Amygdala (tissue), 56 donors: ENCODE measurements around the gene WASL.
"Not testable (repeated sequence)": the region's sequence is repeated elsewhere in the genome, so short reads cannot be mapped to it uniquely, and the experiment has no call there.

ENCODE experiments used
- DNase-seq, 56 donors: peaks; one replicate each; lab custom pipeline; 2025; lab: John Stamatoyannopoulos, UW

WASL gene

GRCh38 chr7:123635551-123636359 lies 113.0 kb downstream of the WASL start:
- DNase-seq: no peak

- not testable (repeated sequence) for DNase-seq
These were observed 114.7 kb downstream of the WASL start for GRCh38 chr7:123634011-123634573.

- DNase-seq: no peak
These were observed 115.2 kb downstream of the WASL start for GRCh38 chr7:123633553-123633952.

GRCh38 chr7:123632808-123633207 lies 116.0 kb downstream of the WASL start:
- no peak for DNase-seq
